Transverse colon (tissue), 4 donors: ENCODE measurements around the gene ZDHHC11. TPM values are rescaled to one million over a fixed set of nuclear protein-coding genes. Genes with fewer than 3 reads are reported as not detected.

Source experiments
- DNase-seq: peaks from one replicate; pipeline ENCODE4 v3.0.0-alpha.2; 2019
- H3K27ac ChIP-seq, 4 donors: fragments of 200-600 bp; sonication (generic); 2 replicates each; pipeline ENCODE4 v1.5.1; 2016 to 2018; ENCODE audit warnings: inconsistent platforms in 4 of 4
- H3K27me3 ChIP-seq: fragments of 200-600 bp; sonication (generic); 2 replicates; pipeline ENCODE4 v1.5.1; 2017; ENCODE audit warnings: inconsistent platforms
- H3K36me3 ChIP-seq, 4 donors: fragments of 200-600 bp; sonication (generic); 2 replicates each; pipeline ENCODE4 v1.5.1; 2017 to 2019; ENCODE audit warnings: inconsistent platforms in 4 of 4
- H3K4me1 ChIP-seq, 4 donors: fragments of 200-600 bp; sonication (generic); 2 replicates each; pipeline ENCODE4 v1.5.1; 2017 to 2020; ENCODE audit warnings: inconsistent platforms in 4 of 4
- H3K4me3 ChIP-seq, 4 donors: fragments of 200-600 bp; sonication (generic); 1 replicate in 1 of 4; 2 replicates in 3 of 4; pipeline versions ENCODE4 v1.5.1 to v1.6.1; 2017 to 2019; ENCODE audit warnings: inconsistent platforms in 4 of 4
- H3K9me3 ChIP-seq, 2 donors: fragments of 200-600 bp; sonication (generic); 2 replicates each; pipeline ENCODE4 v1.5.1; 2017 to 2019; ENCODE audit warnings: inconsistent platforms in 2 of 2
- EP300 ChIP-seq: sonication (generic); formaldehyde crosslinking; IDR thresholded peaks from one replicate; pipeline ENCODE4 v1.6.1; 2017; ENCODE audit warnings: antibody characterized with exemption, low read depth
- POLR2A ChIP-seq: fragments of 450-650 bp; IDR thresholded peaks from one replicate; pipeline ENCODE4 v1.6.1; 2016; ENCODE audit warnings: antibody characterized with exemption, mild to moderate bottlenecking, moderate library complexity
- POLR2AphosphoS5 ChIP-seq, 3 donors: sonication (generic); formaldehyde crosslinking; IDR thresholded peaks; one replicate each; pipeline ENCODE4 v1.6.1; 2016; ENCODE audit warnings: antibody characterized with exemption in 3 of 3
- WGBS, 2 donors: methylation state at CpG; one replicate each; pipeline ENCODE4 v1.1.5; 2018; ENCODE audit warnings: low coverage in 1 of 2; 5-methylcytosine and 5-hydroxymethylcytosine counted together
- in situ Hi-C, 4 donors: fragments of 200-750 bp; cut with MboI; loops; one replicate each; pipeline versions ENCODE4 v1.15.0 to v1.15.1; 2017; ENCODE audit warnings: low sequenced_read_pairs in 3 of 4, low pct_ligation_motif_present in 1 of 4, low pct_unique_long_range_greater_than_20kb in 1 of 4
- intact Hi-C: fragments of 100-400 bp; cut with DNase I; formaldehyde crosslinking; loops from one replicate; pipeline ENCODE4 v1.15.1; 2023; ENCODE audit warnings: low total_unique reads
- total RNA-seq, 4 donors: library from RNA; depleted of rRNA; stranded (reverse); fragments of >200 nt; gene quantifications; one replicate each; pipeline ENCODE4 v1.1.0, GENCODE V29; 2016
- TF ChIP-seq, protein P1 (sequence below), 5 experiments: fragments of 200-600 bp in 3 of 5; fragments of 450-650 bp in 2 of 5; sonication (generic) in 3 of 5; IDR thresholded peaks; 1 replicate in 2 of 5; 2 replicates in 3 of 5; pipeline ENCODE4 v1.5.1; 2016 to 2017; ENCODE audit warnings: antibody characterized with exemption in 5 of 5, inconsistent platforms in 3 of 5, mild to moderate bottlenecking in 2 of 5, moderate library complexity in 1 of 5

Gene ZDHHC11
- total RNA-seq, 4 donors from 2014 or later, result 1.2 to 15.0 (median 10.6) TPM

DNA sequence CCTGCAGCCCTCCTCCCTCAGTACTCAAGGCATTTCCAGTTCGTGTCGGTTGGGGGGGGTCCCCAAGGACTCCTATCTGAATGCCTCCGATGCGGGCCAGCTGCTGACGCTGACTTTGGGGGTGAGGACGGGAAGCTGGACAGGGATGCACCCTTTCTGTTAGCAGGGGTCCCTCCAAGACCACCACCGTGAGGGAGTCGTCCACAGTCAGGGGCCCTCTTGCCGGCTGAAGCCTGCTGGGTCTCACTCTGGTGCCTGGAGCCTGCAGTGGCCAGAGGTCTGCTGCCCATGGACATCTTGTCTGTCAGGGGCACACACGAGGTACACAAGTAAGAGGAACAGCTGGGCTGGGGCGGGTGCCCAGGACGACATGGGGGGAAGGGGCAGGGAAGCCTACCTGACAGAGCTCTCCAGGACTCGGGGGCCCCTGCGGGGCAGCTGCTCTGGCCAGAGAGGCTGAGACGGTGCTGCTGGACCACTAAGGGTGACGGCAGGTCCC lies 9.1 kb upstream of the ZDHHC11 start:
- Histone ChIP-seq H3K9me3 (no peaks in the 10 kb centered on the region), H3K4me3 (no peak overlapping the region), H3K36me3 (peaks cover 0 to 14% (median 0%) of the 10 kb centered on the region in 4 donors), H3K4me1 (no peaks in the 10 kb centered on the region), H3K27me3 (no peaks in the 10 kb centered on the region), H3K27ac (no peak overlapping the region)
- 80 to 88% methylated on average over 13 to 16 of the region's 16 CpGs for WGBS, 2 donors
- in situ Hi-C loops, result no loop called here
- no peak for DNase-seq
- TF ChIP-seq, protein P1, sequence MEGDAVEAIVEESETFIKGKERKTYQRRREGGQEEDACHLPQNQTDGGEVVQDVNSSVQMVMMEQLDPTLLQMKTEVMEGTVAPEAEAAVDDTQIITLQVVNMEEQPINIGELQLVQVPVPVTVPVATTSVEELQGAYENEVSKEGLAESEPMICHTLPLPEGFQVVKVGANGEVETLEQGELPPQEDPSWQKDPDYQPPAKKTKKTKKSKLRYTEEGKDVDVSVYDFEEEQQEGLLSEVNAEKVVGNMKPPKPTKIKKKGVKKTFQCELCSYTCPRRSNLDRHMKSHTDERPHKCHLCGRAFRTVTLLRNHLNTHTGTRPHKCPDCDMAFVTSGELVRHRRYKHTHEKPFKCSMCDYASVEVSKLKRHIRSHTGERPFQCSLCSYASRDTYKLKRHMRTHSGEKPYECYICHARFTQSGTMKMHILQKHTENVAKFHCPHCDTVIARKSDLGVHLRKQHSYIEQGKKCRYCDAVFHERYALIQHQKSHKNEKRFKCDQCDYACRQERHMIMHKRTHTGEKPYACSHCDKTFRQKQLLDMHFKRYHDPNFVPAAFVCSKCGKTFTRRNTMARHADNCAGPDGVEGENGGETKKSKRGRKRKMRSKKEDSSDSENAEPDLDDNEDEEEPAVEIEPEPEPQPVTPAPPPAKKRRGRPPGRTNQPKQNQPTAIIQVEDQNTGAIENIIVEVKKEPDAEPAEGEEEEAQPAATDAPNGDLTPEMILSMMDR (IDR thresholded peaks at IDR 0.05), result no peak
- TF ChIP-seq POLR2AphosphoS5 (IDR thresholded peaks at IDR 0.05) (no peak), POLR2A (no peak), EP300 (no peak)
- intact Hi-C loops, result no loop called here

DNA sequence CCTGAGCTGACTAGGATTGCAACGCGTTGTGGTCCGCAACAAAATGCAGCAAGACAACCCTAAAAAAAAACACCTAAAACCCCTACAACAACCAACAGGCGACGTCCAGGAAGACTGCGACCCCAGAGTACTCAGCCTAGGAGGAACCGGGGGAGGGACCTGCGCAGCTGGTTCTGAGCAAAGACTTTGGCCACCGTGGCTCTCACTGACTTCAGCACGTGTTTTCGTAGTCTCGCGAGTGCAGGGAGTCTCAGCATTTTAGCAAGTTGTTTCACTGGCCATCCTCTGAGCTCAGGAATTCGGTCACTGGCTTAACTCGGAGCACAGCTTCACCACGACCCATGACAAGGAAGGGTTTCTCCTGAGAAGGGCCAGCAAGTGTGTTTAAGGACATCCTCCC lies 8.6 kb upstream of the ZDHHC11 start:
- 90 to 100% methylated on average over 4 to 16 of the region's 16 CpGs for WGBS, 2 donors
- no peaks in the 10 kb centered on the region for H3K4me1 ChIP-seq
- H3K36me3 ChIP-seq, result peaks cover 0 to 13% (median 0%) of the 10 kb centered on the region in 4 donors
- H3K27ac ChIP-seq, result no peak overlapping the region
- no peak for DNase-seq
- in situ Hi-C loops (no loop called here), intact Hi-C loops (no loop called here)
- TF ChIP-seq, protein P1 (IDR thresholded peaks at IDR 0.05), result no peak
- TF ChIP-seq EP300 (no peak), POLR2AphosphoS5 (IDR thresholded peaks at IDR 0.05) (no peak), POLR2A (no peak)
- H3K27me3 ChIP-seq, result no peaks in the 10 kb centered on the region
- H3K4me3 ChIP-seq, result no peak overlapping the region
- no peaks in the 10 kb centered on the region for H3K9me3 ChIP-seq

DNA sequence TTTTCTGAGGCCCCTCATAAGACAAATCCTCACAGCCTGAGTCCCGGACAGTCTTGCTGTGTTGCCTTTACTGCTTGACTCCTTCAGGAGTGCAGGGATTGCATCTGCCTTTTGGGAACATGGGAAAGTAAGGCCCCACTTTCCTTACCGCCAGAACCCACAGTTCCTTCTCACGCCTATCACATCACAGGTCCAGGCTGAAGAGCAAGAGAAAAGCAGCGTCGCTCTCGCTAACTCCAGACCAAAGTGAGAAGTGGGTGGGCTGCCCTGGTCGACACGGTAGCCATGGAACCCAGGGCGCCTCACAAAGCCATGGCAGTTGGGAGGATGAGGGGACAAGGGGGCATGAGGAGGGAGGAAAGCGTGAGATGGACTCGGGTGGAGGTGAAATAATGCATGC lies 7.9 kb upstream of the ZDHHC11 start:
- no peak for DNase-seq
- WGBS, 2 donors, result 83 to 87% methylated on average over 3 to 11 of the region's 11 CpGs
- Histone ChIP-seq H3K36me3 (peaks cover 0 to 6% (median 0%) of the 10 kb centered on the region in 4 donors), H3K4me1 (no peaks in the 10 kb centered on the region), H3K4me3 (no peak overlapping the region), H3K27me3 (no peaks in the 10 kb centered on the region), H3K9me3 (no peaks in the 10 kb centered on the region), H3K27ac (no peak overlapping the region)
- in situ Hi-C loops, result no loop called here
- intact Hi-C loops, result no loop called here
- TF ChIP-seq, protein P1 (IDR thresholded peaks at IDR 0.05), result no peak

DNA sequence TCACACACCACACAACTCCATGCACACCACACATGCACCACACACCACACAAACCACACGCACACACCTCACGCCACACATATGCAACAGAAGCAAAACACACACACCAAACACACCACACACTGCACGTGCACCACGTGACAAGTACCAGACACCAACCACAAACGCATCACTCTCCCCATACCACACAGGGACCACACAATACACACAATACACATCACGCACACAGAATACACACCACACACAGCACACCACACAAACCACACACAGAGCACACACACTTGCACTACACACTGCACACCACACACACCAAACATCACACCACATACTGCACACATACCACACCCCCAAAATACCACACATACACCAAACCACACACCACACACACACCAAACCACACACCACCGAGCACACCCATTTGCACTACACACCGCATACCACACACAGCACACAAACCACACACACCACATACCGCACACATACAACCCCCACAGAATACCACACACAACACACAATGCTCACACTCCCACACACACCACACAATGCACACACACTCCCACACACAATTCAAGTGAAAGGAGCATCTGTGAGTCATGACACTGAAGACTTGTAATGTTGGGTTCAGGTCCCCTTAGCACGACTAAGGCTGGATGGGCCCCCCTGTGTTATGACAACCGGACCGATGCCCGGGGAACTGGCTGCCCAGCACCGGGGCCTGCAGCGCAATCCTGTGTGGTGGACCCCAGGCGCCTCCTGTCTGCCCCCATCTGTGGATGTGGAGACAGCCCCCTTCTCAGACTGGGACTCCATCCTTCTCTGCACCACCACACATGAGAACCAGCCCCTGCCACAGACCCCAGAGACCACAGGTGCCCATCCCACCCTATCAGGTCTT lies 6.0 kb upstream of the ZDHHC11 start:
- H3K27me3 ChIP-seq, result peaks cover 8% of the 10 kb centered on the region
- no peak for DNase-seq
- no peaks in the 10 kb centered on the region for H3K4me1 ChIP-seq
- TF ChIP-seq POLR2AphosphoS5 (IDR thresholded peaks at IDR 0.05) (no peak), POLR2A (no peak), EP300 (no peak)
- TF ChIP-seq, protein P1 (IDR thresholded peaks at IDR 0.05), result no peak
- H3K4me3 ChIP-seq, result no peak overlapping the region
- in situ Hi-C loops (no loop called here), intact Hi-C loops (no loop called here)
- H3K27ac ChIP-seq, result no peak overlapping the region
- WGBS, 2 donors, result 78% methylated on average over 7 to 16 of the region's 16 CpGs
- H3K9me3 ChIP-seq, result no peaks in the 10 kb centered on the region
- H3K36me3 ChIP-seq, result no peaks in the 10 kb centered on the region
